Measurements from ENCODE around the gene GABRA1.

DNA sequence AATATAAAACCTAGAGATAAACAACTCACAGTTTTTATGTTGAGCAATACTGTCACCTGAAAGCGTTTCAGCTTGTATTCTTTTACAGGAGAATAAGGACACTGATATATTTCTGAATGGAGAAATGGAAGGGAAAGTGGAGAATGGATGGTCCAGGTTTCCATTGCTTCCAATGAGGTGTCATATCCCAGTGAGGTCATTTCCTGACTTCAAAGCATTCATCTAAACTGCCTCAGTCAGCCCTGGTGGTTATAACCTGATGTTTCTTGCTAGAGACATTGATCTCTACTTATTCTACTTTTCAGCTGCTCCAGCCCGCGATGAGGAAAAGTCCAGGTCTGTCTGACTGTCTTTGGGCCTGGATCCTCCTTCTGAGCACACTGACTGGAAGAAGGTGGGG is 2.6 kb downstream of the GABRA1 start:
- TF ChIP-seq, protein P1, sequence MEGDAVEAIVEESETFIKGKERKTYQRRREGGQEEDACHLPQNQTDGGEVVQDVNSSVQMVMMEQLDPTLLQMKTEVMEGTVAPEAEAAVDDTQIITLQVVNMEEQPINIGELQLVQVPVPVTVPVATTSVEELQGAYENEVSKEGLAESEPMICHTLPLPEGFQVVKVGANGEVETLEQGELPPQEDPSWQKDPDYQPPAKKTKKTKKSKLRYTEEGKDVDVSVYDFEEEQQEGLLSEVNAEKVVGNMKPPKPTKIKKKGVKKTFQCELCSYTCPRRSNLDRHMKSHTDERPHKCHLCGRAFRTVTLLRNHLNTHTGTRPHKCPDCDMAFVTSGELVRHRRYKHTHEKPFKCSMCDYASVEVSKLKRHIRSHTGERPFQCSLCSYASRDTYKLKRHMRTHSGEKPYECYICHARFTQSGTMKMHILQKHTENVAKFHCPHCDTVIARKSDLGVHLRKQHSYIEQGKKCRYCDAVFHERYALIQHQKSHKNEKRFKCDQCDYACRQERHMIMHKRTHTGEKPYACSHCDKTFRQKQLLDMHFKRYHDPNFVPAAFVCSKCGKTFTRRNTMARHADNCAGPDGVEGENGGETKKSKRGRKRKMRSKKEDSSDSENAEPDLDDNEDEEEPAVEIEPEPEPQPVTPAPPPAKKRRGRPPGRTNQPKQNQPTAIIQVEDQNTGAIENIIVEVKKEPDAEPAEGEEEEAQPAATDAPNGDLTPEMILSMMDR (conservative IDR thresholded peaks at IDR 0.05 in 1 of 2, IDR thresholded peaks at IDR 0.05 in 1 of 2; ENCODE audit: extremely low read depth in 1 of 2, insufficient read depth in 1 of 2, low read depth in 1 of 2, low read length in 2 of 2) = no peak
- no peak for TF ChIP-seq EZH2 (IDR thresholded peaks at IDR 0.05; ENCODE audit: borderline replicate concordance, low read length)
